Right lobe of liver (tissue), 4 donors: Measurements from ENCODE around the gene CHCHD5.

Experiments
- POLR2A ChIP-seq: fragments of 450-650 bp; IDR thresholded peaks from one replicate; pipeline ENCODE4 v1.6.1; 2017; ENCODE audit warnings: antibody characterized with exemption, mild to moderate bottlenecking
- TF ChIP-seq, protein P1 (sequence below), 4 donors: fragments of 200-600 bp in 3 of 4; fragments of 450-650 bp in 1 of 4; IDR thresholded peaks; one replicate each; pipeline versions ENCODE4 v1.5.1 to v1.8.0; 2016 to 2022; ENCODE audit warnings: antibody characterized with exemption in 4 of 4, mild to moderate bottlenecking in 2 of 4
- donor health status: DM: no; HTN: no; CAD: no.
- donor health status: DM: no; HTN: no; CAD: no.
- donor health status: DM: no; HTN: yes; CAD: no.

DNA sequence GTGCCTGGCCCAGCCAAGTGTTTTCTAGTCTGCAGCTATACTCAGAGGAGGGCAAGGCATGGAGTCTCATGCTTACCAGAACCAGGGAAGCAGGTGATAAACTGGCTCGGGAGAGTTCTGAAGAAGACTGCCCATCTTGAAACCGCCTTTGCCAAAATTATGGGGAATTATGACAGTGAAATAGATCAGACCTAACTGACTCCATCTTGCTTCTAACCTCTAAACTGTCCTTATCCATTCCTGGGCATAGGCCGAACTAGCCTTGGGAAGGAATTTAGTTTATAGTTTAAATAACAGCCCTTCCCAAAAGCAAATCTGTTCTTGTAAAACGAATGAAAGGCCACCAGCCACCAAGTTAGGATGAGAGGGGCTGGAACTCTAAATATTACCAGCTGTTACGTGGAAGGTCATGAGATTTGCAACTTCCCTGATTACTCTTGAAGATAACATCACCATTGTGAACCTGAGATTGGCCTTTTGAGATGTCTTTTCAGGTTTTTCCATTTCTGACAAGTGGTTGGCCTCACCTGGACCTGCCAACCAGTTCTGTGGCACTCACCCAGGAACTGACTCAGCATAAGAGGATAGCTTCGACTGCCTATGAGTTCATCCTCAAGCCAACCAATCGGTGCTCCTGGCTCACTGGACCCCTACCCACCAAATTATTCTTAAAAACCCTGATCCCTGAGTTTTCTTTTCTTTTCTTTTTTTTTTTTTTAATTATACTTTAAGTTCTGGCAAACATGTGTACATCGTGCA, 23.4 kb downstream of the CHCHD5 start:
- TF ChIP-seq, protein P1, sequence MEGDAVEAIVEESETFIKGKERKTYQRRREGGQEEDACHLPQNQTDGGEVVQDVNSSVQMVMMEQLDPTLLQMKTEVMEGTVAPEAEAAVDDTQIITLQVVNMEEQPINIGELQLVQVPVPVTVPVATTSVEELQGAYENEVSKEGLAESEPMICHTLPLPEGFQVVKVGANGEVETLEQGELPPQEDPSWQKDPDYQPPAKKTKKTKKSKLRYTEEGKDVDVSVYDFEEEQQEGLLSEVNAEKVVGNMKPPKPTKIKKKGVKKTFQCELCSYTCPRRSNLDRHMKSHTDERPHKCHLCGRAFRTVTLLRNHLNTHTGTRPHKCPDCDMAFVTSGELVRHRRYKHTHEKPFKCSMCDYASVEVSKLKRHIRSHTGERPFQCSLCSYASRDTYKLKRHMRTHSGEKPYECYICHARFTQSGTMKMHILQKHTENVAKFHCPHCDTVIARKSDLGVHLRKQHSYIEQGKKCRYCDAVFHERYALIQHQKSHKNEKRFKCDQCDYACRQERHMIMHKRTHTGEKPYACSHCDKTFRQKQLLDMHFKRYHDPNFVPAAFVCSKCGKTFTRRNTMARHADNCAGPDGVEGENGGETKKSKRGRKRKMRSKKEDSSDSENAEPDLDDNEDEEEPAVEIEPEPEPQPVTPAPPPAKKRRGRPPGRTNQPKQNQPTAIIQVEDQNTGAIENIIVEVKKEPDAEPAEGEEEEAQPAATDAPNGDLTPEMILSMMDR (IDR thresholded peaks at IDR 0.05) = no peak
- no peak for TF ChIP-seq POLR2A
